Erythroblast (primary cell): ENCODE results near the gene RPA1.

Source experiments
- DNase-seq, 2 experiments: peaks; one replicate each; lab custom pipeline; 2025; lab: John Stamatoyannopoulos, UW
- GATA1 ChIP-seq: IDR thresholded peaks from 2 replicates; pipeline ENCODE4 v1.6.1; 2011; ENCODE audit warnings: low read depth, mild to moderate bottlenecking, control low read depth, low read length, moderate library complexity
- POLR2A ChIP-seq: IDR thresholded peaks from 2 replicates; pipeline ENCODE4 v1.6.1; 2011; ENCODE audit warnings: mild to moderate bottlenecking, low read length

The RPA1 gene

GRCh38 chr17:1916963-1917715, 87.3 kb downstream of the RPA1 start:
- no peak for DNase-seq
- TF ChIP-seq POLR2A (no peak), GATA1 (no peak)

GRCh38 chr17:1918346-1919162, 88.7 kb downstream of the RPA1 start:
- no peak for DNase-seq
- no peak for TF ChIP-seq POLR2A
- TF ChIP-seq GATA1, result no peak

- no peak for TF ChIP-seq POLR2A
- no peak for TF ChIP-seq GATA1
- DNase-seq, result no peak
Observed at GRCh38 chr17:1919201-1919600, 89.4 kb downstream of the RPA1 start.

GRCh38 chr17:1920948-1921351, 91.1 kb downstream of the RPA1 start:
- DNase-seq, result no peak
- TF ChIP-seq POLR2A (no peak), GATA1 (no peak)

- TF ChIP-seq GATA1 (no peak), POLR2A (no peak)
- peak; percentile 20 to 32 for DNase-seq
Observed at GRCh38 chr17:1928976-1929375, 99.2 kb downstream of the RPA1 start.

GRCh38 chr17:1930337-1930645, 100.5 kb downstream of the RPA1 start:
- no peak for DNase-seq
- TF ChIP-seq POLR2A (no peak), GATA1 (no peak)

- TF ChIP-seq POLR2A (no peak), GATA1 (no peak)
Observed at GRCh38 chr17:1931844-1932579, 102.2 kb downstream of the RPA1 start.

GRCh38 chr17:1933875-1934715, 104.3 kb downstream of the RPA1 start:
- DNase-seq, result no peak
- TF ChIP-seq POLR2A, result no peak
- TF ChIP-seq GATA1, result no peak

More at GRCh38 chr17:1931844-1932579, 102.2 kb downstream of the RPA1 start:
- DNase-seq, result no peak

- DNase-seq, result no peak
- no peak for TF ChIP-seq GATA1
- no peak for TF ChIP-seq POLR2A
Observed at GRCh38 chr17:1934901-1935300, 105.1 kb downstream of the RPA1 start.

- no peak for TF ChIP-seq POLR2A
- no peak for TF ChIP-seq GATA1
- DNase-seq, result no peak
Observed at GRCh38 chr17:1936766-1937165, 107.0 kb downstream of the RPA1 start.

GRCh38 chr17:1937461-1937860, 107.7 kb downstream of the RPA1 start:
- TF ChIP-seq GATA1 (no peak), POLR2A (no peak)
- no peak for DNase-seq

GRCh38 chr17:1939981-1940809, 110.4 kb downstream of the RPA1 start:
- TF ChIP-seq POLR2A (no peak), GATA1 (no peak)

More at GRCh38 chr17:1939981-1940809, 110.4 kb downstream of the RPA1 start:
- DNase-seq, result no peak
